DMS153 (cell line): ENCODE measurements around the gene TBC1D9.

Source experiments
- DNase-seq: peaks from one replicate; lab custom pipeline; 2025; lab: John Stamatoyannopoulos, UW

TBC1D9 gene

DNA sequence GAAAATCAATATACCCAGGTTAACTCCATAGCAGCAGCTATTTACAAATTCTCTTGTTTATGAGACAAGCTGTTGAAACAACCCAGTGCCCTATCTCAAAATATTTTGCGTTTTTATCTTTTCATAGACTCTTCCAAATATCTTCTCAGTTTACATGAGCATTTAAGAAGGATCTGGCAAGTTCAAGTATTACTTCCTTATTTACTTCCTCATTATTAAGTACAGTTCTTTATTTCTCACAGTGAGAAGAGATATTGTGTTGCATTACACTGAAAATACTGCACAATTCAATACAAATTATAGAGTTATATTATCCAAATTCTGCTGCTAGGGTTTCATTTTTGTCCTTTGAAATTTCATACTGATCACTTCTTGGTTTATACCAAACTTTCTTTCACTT, 143.8 kb downstream of the TBC1D9 start:
- no peak for DNase-seq

- no peak for DNase-seq
Measured at GRCh38 chr4:140611854-140612253, 144.3 kb downstream of the TBC1D9 start.

GRCh38 chr4:140609548-140610425, 146.4 kb downstream of the TBC1D9 start:
- DNase-seq, result peak; percentile 81

- DNase-seq, result no peak
Measured at GRCh38 chr4:140607852-140608251, 148.3 kb downstream of the TBC1D9 start.

DNA sequence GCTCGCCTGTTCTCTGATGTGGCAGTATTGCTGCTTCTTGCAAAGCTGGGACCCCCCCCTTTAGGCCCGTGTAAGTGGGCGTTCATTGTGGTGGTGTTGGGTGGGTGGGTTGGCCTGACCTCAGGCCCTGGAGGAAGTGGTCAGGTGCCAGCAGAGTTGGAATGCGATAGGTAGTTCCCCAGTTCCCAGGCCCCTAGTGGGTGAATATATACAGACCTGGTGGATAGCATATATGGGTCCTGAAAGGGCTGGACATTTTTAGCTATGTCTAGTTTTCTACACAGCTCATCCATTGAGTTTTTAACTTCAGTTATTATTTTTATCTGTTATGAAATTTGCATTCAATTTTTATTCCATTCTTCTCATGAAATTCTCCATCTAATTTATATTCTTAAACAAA, 151.6 kb downstream of the TBC1D9 start:
- DNase-seq, result no peak

GRCh38 chr4:140603286-140603685, 152.9 kb downstream of the TBC1D9 start:
- no peak for DNase-seq

DNA sequence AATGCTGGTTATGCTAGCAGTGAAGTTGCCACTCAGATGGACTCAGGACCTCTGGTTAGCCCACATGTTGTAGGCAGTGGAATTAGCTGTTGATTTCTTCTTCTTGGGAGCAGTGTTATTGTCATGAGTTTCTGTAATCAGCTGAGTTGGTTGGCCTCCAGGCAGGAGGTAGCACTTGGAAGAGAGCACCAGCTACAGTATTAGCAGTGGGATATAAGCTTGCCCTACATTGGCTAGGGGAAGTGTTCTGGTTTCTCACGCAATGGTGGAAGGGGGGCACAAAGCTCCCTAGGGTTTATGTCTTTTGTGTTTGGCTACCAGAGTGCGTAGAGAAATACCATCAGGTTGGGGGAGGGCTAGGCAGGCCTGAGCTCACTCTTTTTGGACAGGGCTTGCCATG, 153.5 kb downstream of the TBC1D9 start:
- no peak for DNase-seq

DNA sequence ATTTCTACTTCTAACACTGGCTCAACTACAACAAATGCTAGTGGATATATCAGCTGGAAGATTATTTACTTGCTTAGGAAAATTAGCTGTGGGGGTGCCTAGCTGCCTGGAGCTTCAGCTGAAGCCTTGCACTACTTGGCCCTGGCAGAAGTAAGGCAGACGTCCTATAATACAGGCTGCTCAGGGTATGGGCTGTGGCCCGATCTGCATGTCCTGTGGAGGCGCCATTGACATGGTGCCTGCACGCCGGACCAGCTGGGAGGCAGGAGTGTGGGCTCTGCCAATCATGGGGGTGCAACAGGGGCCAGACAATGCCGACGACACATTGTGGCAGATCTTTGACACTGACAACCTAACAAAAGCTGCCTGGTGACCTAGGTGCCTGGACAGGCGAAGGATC, 155.8 kb downstream of the TBC1D9 start:
- DNase-seq, result no peak

- DNase-seq, result peak; percentile 13
Measured at GRCh38 chr4:140595065-140595464, 161.1 kb downstream of the TBC1D9 start.

DNA sequence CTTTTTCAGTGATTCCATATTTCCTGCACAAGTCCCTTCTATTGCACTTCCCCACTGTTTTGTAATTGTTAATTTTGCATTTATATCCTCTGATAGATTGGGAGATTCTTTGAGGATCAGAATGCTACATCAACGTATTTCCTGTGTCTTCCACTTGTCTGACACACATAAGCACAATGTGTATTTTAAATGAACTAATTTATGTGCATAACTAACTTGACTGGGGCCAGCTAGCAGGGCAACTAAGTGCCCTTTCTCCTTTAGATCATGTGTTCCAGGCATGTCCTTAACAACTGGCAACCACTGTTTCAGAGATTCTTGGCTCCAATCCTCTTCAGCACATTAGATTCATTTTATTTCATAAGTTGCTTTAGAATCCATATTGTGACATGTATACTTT, 171.7 kb downstream of the TBC1D9 start:
- no peak for DNase-seq

DNA sequence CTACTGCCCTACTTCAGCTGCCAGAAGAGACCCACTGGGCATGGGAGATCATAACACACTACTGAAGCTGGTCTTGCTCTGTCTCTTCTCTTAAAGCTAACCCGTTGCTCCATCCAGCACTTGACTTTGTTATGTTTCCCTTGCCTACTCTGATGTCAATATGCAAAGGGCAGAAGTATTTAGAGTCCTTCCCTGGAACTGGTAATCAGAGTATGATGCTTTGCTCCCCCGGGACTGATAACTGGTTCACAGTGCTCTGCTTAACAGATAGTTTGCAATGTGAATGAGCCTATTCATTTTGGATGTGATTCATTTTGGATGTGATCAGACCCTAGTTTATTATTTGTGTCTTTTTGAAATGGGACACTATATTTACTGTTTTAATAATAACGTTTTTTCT, 175.1 kb downstream of the TBC1D9 start:
- peak; percentile 50 for DNase-seq

DNA sequence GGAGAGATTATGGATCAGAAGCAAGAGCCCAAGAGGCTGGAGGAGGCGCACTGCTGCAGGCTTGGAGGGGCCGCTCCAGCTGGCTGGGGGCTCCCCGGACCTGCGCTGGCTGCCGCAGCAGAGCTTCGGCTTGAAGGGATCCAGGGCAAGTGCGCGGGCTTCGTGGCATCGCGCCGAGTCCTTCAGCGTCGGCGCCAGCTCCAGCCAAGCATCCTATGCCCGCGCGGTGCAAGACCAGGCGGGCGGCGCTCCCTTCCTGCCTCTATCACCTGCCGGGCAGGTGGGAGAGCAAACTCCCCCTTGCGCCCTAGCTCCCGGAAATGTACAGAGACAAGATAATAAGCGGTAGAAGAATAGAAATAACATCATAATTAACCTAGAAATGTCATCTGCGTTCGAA, 176.9 kb downstream of the TBC1D9 start:
- peak; percentile 46 for DNase-seq

DNA sequence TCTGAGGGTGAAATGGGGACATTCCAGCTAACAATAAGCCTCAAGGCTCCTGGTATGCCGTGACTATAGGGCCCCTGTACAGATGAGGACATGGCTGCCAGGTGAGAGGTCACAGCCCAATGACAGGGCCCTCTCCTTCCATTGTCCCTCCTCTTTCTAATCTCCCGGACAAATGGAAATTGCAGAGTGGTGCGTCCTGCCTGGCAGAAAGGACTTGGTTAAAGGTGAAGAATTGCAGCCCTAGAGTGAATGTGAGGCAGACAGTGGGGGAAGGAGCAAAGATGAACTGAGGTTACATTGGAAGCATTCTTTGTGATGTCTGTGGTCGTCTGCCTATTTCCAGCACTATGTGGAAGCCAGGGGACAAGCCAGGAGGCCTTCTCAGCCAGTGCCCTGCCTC, 180.7 kb downstream of the TBC1D9 start:
- DNase-seq, result no peak

DNA sequence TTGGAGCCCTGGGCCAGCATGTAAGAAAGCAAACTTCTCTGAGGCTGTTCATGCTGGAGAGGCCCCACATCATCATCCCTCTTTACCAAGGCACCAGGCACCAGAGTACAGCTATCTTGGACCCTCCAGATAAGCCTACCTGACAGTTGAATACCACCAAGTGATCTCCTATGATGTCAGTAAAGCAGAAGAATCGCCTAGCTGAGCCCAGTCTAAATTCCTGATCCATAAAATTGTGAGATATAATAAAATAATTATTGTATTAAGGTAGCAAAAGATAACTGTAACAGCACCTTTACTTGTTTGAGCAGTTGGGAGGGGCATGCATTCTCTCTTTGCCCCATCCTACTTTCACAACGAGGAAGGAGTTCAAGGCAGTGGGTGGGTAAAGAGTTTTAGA, 184.6 kb downstream of the TBC1D9 start:
- no peak for DNase-seq
